ENCODE results near the gene ASIC4. TPM values are rescaled to one million over a fixed set of nuclear protein-coding genes. Genes with fewer than 3 reads are reported as not detected.

The ASIC4 gene
- total RNA-seq, 1 donor from 2014 or later: not detected

GRCh38 chr2:219570924-219571310 lies 56.6 kb downstream of the ASIC4 start:
- DNase-seq (ENCODE audit: low read depth): no peak
- peak overlapping the region; percentile 73 for H3K4me3 ChIP-seq (ENCODE audit: low read depth, low read length)
- no peaks in the 10 kb centered on the region for H3K36me3 ChIP-seq (ENCODE audit: control insufficient read depth, insufficient read depth, low read length)
- H3K27me3 ChIP-seq (ENCODE audit: control insufficient read depth, insufficient read depth, low read length): no peaks in the 10 kb centered on the region
- no peak for TF ChIP-seq CTCF (IDR thresholded peaks at IDR 0.05; ENCODE audit: insufficient read depth, low read length, poor library complexity, severe bottlenecking)

GRCh38 chr2:219571311-219572236 lies 57.3 kb downstream of the ASIC4 start, which contains the start of gene OBSL1:
Gene OBSL1 (minus strand): TSS chr2:219571539. CDS start chr2:219571232, 307 bp downstream.
- no peak for DNase-seq (ENCODE audit: low read depth)
- Histone ChIP-seq H3K27me3 (ENCODE audit: control insufficient read depth, insufficient read depth, low read length) (no peaks in the 10 kb centered on the region), H3K4me3 (ENCODE audit: low read depth, low read length) (peak within 1 kb of the TSS; percentile 73), H3K36me3 (ENCODE audit: control insufficient read depth, insufficient read depth, low read length) (no peaks in the 10 kb centered on the region)
- TF ChIP-seq CTCF (IDR thresholded peaks at IDR 0.05; ENCODE audit: insufficient read depth, low read length, poor library complexity, severe bottlenecking): no peak

- Histone ChIP-seq H3K27me3 (ENCODE audit: control insufficient read depth, insufficient read depth, low read length) (no peaks in the 10 kb centered on the region), H3K36me3 (ENCODE audit: control insufficient read depth, insufficient read depth, low read length) (no peaks in the 10 kb centered on the region), H3K4me3 (ENCODE audit: low read depth, low read length) (peak within 1 kb of the TSS; percentile 73)
- DNase-seq (ENCODE audit: low read depth): no peak
- TF ChIP-seq CTCF (IDR thresholded peaks at IDR 0.05; ENCODE audit: insufficient read depth, low read length, poor library complexity, severe bottlenecking): no peak
These were observed 58.1 kb downstream of the ASIC4 start, which contains the start of gene INHA for GRCh38 chr2:219572237-219573001. Gene INHA (plus strand): TSS chr2:219572310. CDS start chr2:219572375, 65 bp downstream.

- no peak for DNase-seq (ENCODE audit: low read depth)
- Histone ChIP-seq H3K36me3 (ENCODE audit: control insufficient read depth, insufficient read depth, low read length) (no peaks in the 10 kb centered on the region), H3K27me3 (ENCODE audit: control insufficient read depth, insufficient read depth, low read length) (no peaks in the 10 kb centered on the region), H3K4me3 (ENCODE audit: low read depth, low read length) (no peak overlapping the region)
- no peak for TF ChIP-seq CTCF (IDR thresholded peaks at IDR 0.05; ENCODE audit: insufficient read depth, low read length, poor library complexity, severe bottlenecking)
These were observed 58.9 kb downstream of the ASIC4 start for GRCh38 chr2:219573166-219573565.

- Histone ChIP-seq H3K36me3 (ENCODE audit: control insufficient read depth, insufficient read depth, low read length) (no peaks in the 10 kb centered on the region), H3K27me3 (ENCODE audit: control insufficient read depth, insufficient read depth, low read length) (no peaks in the 10 kb centered on the region), H3K4me3 (ENCODE audit: low read depth, low read length) (no peak overlapping the region)
- DNase-seq (ENCODE audit: low read depth): no peak
- no peak for TF ChIP-seq CTCF (IDR thresholded peaks at IDR 0.05; ENCODE audit: insufficient read depth, low read length, poor library complexity, severe bottlenecking)
These were observed 60.4 kb downstream of the ASIC4 start for GRCh38 chr2:219574484-219575311.

Data from kidney epithelial cell (primary cell).